Neuronal stem cell (in vitro differentiated cells): Measurements from ENCODE around the gene EPB41.

Source experiments
- DNase-seq: peaks from one replicate; pipeline ENCODE4 v3.0.0-alpha.2; 2013; ENCODE audit warnings: low spot score
- H2AFZ ChIP-seq: one replicate; pipeline ENCODE4 v1.6.1; 2013; ENCODE audit warnings: mild to moderate bottlenecking, low read length, inconsistent platforms
- H2AK5ac ChIP-seq: 2 replicates; pipeline ENCODE4 v1.6.1; 2013; ENCODE audit warnings: low read depth, mild to moderate bottlenecking, inconsistent platforms, low read length, moderate library complexity, mixed read lengths
- H2BK120ac ChIP-seq: 2 replicates; pipeline ENCODE4 v1.6.1; 2013; ENCODE audit warnings: low read depth, mild to moderate bottlenecking, inconsistent platforms, low read length, moderate library complexity, mixed read lengths
- H2BK12ac ChIP-seq: one replicate; pipeline ENCODE4 v1.6.1; 2013; ENCODE audit warnings: low read length, inconsistent platforms
- H2BK15ac ChIP-seq: 2 replicates; pipeline ENCODE4 v1.6.1; 2013; ENCODE audit warnings: mild to moderate bottlenecking, low read length, inconsistent platforms, mixed read lengths
- H2BK5ac ChIP-seq: one replicate; pipeline ENCODE4 v1.6.1; 2013; ENCODE audit warnings: inconsistent platforms, mild to moderate bottlenecking, low read length, moderate library complexity
- H3K14ac ChIP-seq: one replicate; pipeline ENCODE4 v1.6.1; 2013; ENCODE audit warnings: low read length, inconsistent platforms
- H3K18ac ChIP-seq: 2 replicates; pipeline ENCODE4 v1.6.1; 2013; ENCODE audit warnings: low read length, inconsistent platforms
- H3K23ac ChIP-seq: 2 replicates; pipeline ENCODE4 v1.6.1; 2013; ENCODE audit warnings: low read depth, mild to moderate bottlenecking, mixed read lengths, low read length, inconsistent platforms; ENCODE audit not compliant: poor library complexity
- H3K27ac ChIP-seq: replicated peaks from 3 replicates; pipeline ENCODE4 v1.5.1; 2013; ENCODE audit warnings: low read length, inconsistent platforms
- H3K27me3 ChIP-seq, 3 experiments: 2 replicates each; pipeline ENCODE4 v1.6.1; 2013; ENCODE audit warnings: low read length in 3 of 3, mild to moderate bottlenecking in 2 of 3, inconsistent platforms in 1 of 3, low read depth in 1 of 3, mixed read lengths in 1 of 3, moderate library complexity in 1 of 3; ENCODE audit not compliant: control insufficient read depth in 3 of 3, insufficient read depth in 3 of 3
- H3K36me3 ChIP-seq, 2 donors: replicated peaks in 1 of 2; 2 replicates each; pipeline ENCODE4 v1.6.1; 2013; ENCODE audit warnings: low read length in 2 of 2; ENCODE audit not compliant: control insufficient read depth in 2 of 2, insufficient read depth in 2 of 2
- H3K4ac ChIP-seq: 2 replicates; pipeline ENCODE4 v1.6.1; 2013; ENCODE audit warnings: inconsistent platforms, mild to moderate bottlenecking, low read length, moderate library complexity
- H3K4me1 ChIP-seq, 2 donors: 1 replicate in 1 of 2; 2 replicates in 1 of 2; pipeline ENCODE4 v1.6.1; 2013; ENCODE audit warnings: low read length in 2 of 2, low read depth in 1 of 2; ENCODE audit not compliant: control insufficient read depth in 2 of 2, insufficient read depth in 1 of 2
- H3K4me2 ChIP-seq: one replicate; pipeline ENCODE4 v1.6.1; 2013; ENCODE audit warnings: mild to moderate bottlenecking, low read length, inconsistent platforms; ENCODE audit not compliant: insufficient read depth, poor library complexity, severe bottlenecking
- H3K4me3 ChIP-seq, 2 donors: 2 replicates each; pipeline ENCODE4 v1.5.1; 2013; ENCODE audit warnings: low read length in 2 of 2, mild to moderate bottlenecking in 2 of 2, inconsistent platforms in 1 of 2, moderate library complexity in 1 of 2
- H3K79me1 ChIP-seq: one replicate; pipeline ENCODE4 v1.6.1; 2013; ENCODE audit warnings: low read depth, mild to moderate bottlenecking, inconsistent platforms, low read length, moderate library complexity
- H3K9ac ChIP-seq: one replicate; pipeline ENCODE4 v1.6.1; 2013; ENCODE audit warnings: mild to moderate bottlenecking, low read depth, low read length, inconsistent platforms; ENCODE audit not compliant: poor library complexity
- H3K9me3 ChIP-seq, 2 donors: replicated peaks in 1 of 2; 2 replicates each; pipeline versions ENCODE3 to v1.6.1; 2013; ENCODE audit warnings: low read length in 2 of 2, mild to moderate bottlenecking in 2 of 2, inconsistent platforms in 1 of 2, low read depth in 1 of 2, mixed read lengths in 1 of 2, moderate library complexity in 1 of 2; ENCODE audit not compliant: control insufficient read depth in 2 of 2, insufficient read depth in 1 of 2
- H4K8ac ChIP-seq: one replicate; pipeline ENCODE4 v1.6.1; 2013; ENCODE audit warnings: low read depth, mild to moderate bottlenecking, inconsistent platforms, low read length, moderate library complexity
- H4K91ac ChIP-seq: one replicate; pipeline ENCODE4 v1.6.1; 2013; ENCODE audit warnings: low read length, low read depth, mild to moderate bottlenecking, inconsistent platforms; ENCODE audit not compliant: poor library complexity
- WGBS, 2 donors: extraction: QIAGEN DNeasy Blood & Tissue Kit; methylation state at CpG; one replicate each; pipeline ENCODE4 v1.1.7; 2013; ENCODE audit warnings: missing lambda C conversion rate in 2 of 2, mixed read lengths in 1 of 2; ENCODE audit not compliant: insufficient read length in 2 of 2, insufficient replicate concordance in 1 of 2; ENCODE audit errors: extremely low coverage in 2 of 2; 5-methylcytosine and 5-hydroxymethylcytosine counted together

EPB41 gene

GRCh38 chr1:29117381-29117780 is 203.0 kb downstream of the EPB41 start:
- peaks cover 0 to 18% (median 10%) of the 10 kb centered on the region in 3 experiments for H3K27me3 ChIP-seq
- no peak overlapping the region for H4K8ac ChIP-seq
- H2BK15ac ChIP-seq: no peak overlapping the region
- H3K9ac ChIP-seq: no peak overlapping the region
- H3K4ac ChIP-seq: no peak overlapping the region
- no peak overlapping the region for H3K23ac ChIP-seq
- no peak overlapping the region for H3K4me3 ChIP-seq
- DNase-seq: no peak
- no peak overlapping the region for H2BK5ac ChIP-seq
- H3K36me3 ChIP-seq: peaks cover 25 to 64% of the 10 kb centered on the region in 2 donors
- no peak overlapping the region for H2AK5ac ChIP-seq
- no peak overlapping the region for H3K14ac ChIP-seq
- H2BK12ac ChIP-seq: no peak overlapping the region
- H2BK120ac ChIP-seq: no peak overlapping the region
- H3K18ac ChIP-seq: no peak overlapping the region
- H3K79me1 ChIP-seq: peaks cover 1% of the 10 kb centered on the region
- H3K4me1 ChIP-seq: peaks cover 0 to 1% of the 10 kb centered on the region in 2 donors
- H2AFZ ChIP-seq: no peak overlapping the region
- H3K9me3 ChIP-seq: no peaks in the 10 kb centered on the region
- H3K27ac ChIP-seq: no peak overlapping the region
- no peak overlapping the region for H4K91ac ChIP-seq
- WGBS, 2 donors: no CpG with 5 or more reads among the region's 2 CpGs
- H3K4me2 ChIP-seq: no peak overlapping the region

- Histone ChIP-seq H4K8ac (no peak overlapping the region), H3K27me3 (peaks cover 0 to 38% (median 24%) of the 10 kb centered on the region in 3 experiments), H3K27ac (no peak overlapping the region), H3K4me2 (no peak overlapping the region), H2AFZ (no peak overlapping the region), H2BK12ac (no peak overlapping the region), H3K18ac (no peak overlapping the region), H3K4ac (no peak overlapping the region), H3K4me3 (no peak overlapping the region), H3K9me3 (no peaks in the 10 kb centered on the region), H3K23ac (no peak overlapping the region), H3K4me1 (peaks cover 0 to 3% of the 10 kb centered on the region in 2 donors), H2BK15ac (no peak overlapping the region), H4K91ac (no peak overlapping the region), H2BK120ac (no peak overlapping the region), H3K14ac (no peak overlapping the region), H2BK5ac (no peak overlapping the region), H3K36me3 (peaks cover 21 to 45% of the 10 kb centered on the region in 2 donors), H3K9ac (no peak overlapping the region), H2AK5ac (no peak overlapping the region), H3K79me1 (peaks cover 6% of the 10 kb centered on the region)
- no CpG with 5 or more reads among the region's 12 CpGs for WGBS, 2 donors
- no peak for DNase-seq
Observed at GRCh38 chr1:29119121-29119929, 205.0 kb downstream of the EPB41 start.

GRCh38 chr1:29120367-29120766 is 206.0 kb downstream of the EPB41 start:
- Histone ChIP-seq H2AK5ac (no peak overlapping the region), H3K14ac (no peak overlapping the region), H3K4me3 (no peak overlapping the region), H3K4me2 (no peak overlapping the region), H3K27me3 (peaks cover 0 to 39% (median 24%) of the 10 kb centered on the region in 3 experiments), H3K4ac (no peak overlapping the region), H2BK15ac (no peak overlapping the region), H2BK5ac (no peak overlapping the region), H3K9ac (no peak overlapping the region), H3K79me1 (peaks cover 6% of the 10 kb centered on the region), H2BK120ac (no peak overlapping the region), H3K4me1 (peaks cover 3 to 6% of the 10 kb centered on the region in 2 donors), H3K36me3 (peaks cover 20 to 37% of the 10 kb centered on the region in 2 donors), H3K27ac (no peak overlapping the region), H2BK12ac (no peak overlapping the region), H4K8ac (no peak overlapping the region), H3K18ac (no peak overlapping the region), H4K91ac (no peak overlapping the region), H3K9me3 (no peaks in the 10 kb centered on the region), H2AFZ (no peak overlapping the region), H3K23ac (peak overlapping the region; percentile 32)
- no peak for DNase-seq
- WGBS, 2 donors: no CpG with 5 or more reads among the region's 6 CpGs

- Histone ChIP-seq H2BK120ac (no peak overlapping the region), H3K9me3 (no peaks in the 10 kb centered on the region), H3K27me3 (peaks cover 0 to 41% (median 24%) of the 10 kb centered on the region in 3 experiments), H2BK5ac (no peak overlapping the region), H2BK15ac (no peak overlapping the region), H3K18ac (peak overlapping the region; percentile 76), H2AFZ (no peak overlapping the region), H3K4me2 (peak overlapping the region; percentile 86), H4K8ac (no peak overlapping the region), H3K27ac (no peak overlapping the region), H3K36me3 (peaks cover 15 to 31% of the 10 kb centered on the region in 2 donors), H3K9ac (no peak overlapping the region), H2BK12ac (no peak overlapping the region), H4K91ac (no peak overlapping the region), H3K79me1 (peaks cover 6% of the 10 kb centered on the region), H2AK5ac (no peak overlapping the region), H3K4me1 (peaks cover 6 to 7% of the 10 kb centered on the region in 2 donors), H3K23ac (peak overlapping the region; percentile 98), H3K14ac (no peak overlapping the region), H3K4me3 (no peak overlapping the region), H3K4ac (no peak overlapping the region)
- WGBS, 2 donors: no CpG with 5 or more reads among the region's 42 CpGs
- DNase-seq: peak; percentile 44
Observed at GRCh38 chr1:29120947-29121485, 206.6 kb downstream of the EPB41 start.
